NCI-H1694 treated with DMSO at 0.1 percent for 48 hours (cell line): ENCODE results near the gene NR2F1.

Experiments
- DNase-seq: peaks from one replicate; lab custom pipeline; 2025; lab: John Stamatoyannopoulos, UW

NR2F1 gene

GRCh38 chr5:93577854-93578812 lies 4.9 kb upstream of the NR2F1 start:
- no peak for DNase-seq

- DNase-seq: no peak
These were observed 4.0 kb upstream of the NR2F1 start for GRCh38 chr5:93578813-93579691.

GRCh38 chr5:93579692-93580062 lies 3.3 kb upstream of the NR2F1 start:
- no peak for DNase-seq

DNA sequence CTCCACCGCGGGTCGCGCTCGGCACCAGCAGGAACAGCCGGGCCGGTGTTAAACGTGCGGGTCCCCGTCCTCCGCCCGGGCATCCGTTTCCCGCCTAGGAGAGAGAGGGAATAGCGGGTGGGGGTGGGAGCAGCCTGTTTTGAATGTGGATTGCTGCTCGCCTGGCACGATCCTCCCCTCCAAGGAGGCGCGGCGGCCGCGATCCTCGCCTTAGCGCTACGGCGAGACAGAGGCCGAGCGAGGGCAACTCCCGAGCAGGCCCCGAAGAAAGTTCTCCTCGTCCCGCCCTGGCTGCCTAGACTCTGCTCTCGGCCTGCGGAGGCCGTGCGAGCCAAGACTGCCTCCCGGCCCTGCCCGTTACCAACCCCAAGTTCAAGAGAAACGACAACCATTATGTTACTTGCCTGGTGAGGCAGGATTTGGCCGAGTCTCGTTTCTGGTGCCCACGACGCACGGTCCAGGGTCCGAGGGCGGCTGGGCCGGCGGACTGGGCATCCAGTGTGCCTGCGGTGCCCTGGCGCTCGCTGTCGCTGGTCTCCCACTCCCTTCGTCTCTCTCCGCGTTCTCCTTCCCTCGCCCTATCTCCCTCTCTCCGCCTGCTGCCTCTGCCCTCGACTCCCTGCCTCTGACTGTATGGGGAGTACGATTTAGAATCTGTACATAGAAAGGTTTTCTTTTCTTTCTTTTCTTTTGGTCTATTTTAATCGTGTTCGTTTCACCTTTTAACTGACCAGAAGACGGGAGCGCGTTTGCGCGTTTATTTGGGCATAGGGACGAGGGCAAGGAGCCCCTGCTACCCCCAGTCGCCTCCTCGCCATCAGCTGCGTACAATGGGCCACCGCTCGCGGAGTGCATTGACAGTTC lies 2.7 kb upstream of the NR2F1 start:
- DNase-seq: peak; percentile 41

DNA sequence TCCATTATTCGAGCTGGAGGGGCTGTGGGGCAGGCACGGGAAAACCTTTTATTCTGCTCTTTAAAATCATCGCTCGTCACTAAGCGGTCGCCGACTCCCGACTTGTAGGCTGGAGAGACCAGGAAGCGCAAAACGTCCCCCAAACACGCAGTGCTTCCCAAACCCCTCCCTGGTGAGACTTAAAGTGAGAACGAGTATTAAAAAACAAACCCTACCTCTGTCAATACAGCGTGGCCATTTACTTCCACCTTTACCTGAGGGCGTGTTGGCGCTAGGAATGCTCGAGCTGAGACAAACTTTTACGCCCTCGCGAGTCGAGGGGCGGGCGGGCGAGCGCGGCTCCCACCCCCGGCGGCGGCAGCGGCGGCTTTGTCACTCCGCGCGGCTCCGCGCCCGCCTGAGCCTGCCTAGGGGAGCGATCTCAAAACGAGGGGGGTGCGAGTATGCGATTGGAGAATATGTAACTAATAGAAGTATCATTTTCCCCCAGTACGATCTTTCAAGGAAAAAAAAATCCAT lies 2.0 kb upstream of the NR2F1 start, which contains the start of gene NR2F1-AS1:
NR2F1-AS1 (minus strand) TSS at position 293 of the 519 bp plus-strand sequence.
- DNase-seq: no peak

- DNase-seq: no peak
These were observed 907 bp upstream of the NR2F1 start for GRCh38 chr5:93582167-93582462.

DNA sequence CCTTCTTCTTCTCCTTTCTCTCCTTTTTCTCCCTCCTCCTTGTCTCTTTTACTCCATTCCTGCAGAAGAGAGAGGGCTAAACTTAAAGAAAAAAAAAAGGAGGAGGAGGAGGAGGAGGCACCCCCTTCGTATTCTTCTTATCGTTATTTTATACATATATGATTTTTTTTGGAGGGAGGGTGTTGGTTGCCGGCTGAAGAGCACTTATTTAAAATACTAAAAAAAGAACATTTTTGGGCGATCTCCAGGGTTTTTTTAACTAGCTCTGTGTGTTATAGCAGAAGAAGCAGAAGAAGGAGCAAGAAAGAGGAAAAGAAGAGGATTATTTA lies 381 bp downstream of the NR2F1 start:
- DNase-seq: no peak

- no peak for DNase-seq
These were observed 960 bp downstream of the NR2F1 start for GRCh38 chr5:93583768-93584595.

DNA sequence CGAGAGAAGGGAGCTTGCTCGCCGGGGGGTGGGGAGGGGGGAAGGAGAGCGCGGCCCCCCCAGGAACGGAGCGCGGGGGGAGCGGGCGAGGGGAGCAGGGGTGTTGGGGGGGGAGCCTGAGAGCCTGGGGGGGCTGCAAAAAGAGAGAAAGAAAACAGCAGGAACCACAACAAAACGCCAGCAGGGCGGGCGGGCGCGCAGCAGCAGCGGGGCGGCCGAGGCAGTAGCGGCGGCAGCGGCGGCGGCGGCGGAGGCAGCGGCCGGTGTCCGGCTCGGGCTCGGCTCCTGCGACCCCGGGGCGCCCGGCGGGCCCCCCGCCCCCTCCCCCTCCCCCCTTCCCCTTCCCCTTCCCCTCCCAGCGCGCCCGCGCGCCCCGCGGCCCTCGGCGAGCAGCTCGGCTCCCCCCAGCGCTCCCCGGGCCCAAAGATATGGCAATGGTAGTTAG lies 1.6 kb downstream of the NR2F1 start:
- DNase-seq: no peak

DNA sequence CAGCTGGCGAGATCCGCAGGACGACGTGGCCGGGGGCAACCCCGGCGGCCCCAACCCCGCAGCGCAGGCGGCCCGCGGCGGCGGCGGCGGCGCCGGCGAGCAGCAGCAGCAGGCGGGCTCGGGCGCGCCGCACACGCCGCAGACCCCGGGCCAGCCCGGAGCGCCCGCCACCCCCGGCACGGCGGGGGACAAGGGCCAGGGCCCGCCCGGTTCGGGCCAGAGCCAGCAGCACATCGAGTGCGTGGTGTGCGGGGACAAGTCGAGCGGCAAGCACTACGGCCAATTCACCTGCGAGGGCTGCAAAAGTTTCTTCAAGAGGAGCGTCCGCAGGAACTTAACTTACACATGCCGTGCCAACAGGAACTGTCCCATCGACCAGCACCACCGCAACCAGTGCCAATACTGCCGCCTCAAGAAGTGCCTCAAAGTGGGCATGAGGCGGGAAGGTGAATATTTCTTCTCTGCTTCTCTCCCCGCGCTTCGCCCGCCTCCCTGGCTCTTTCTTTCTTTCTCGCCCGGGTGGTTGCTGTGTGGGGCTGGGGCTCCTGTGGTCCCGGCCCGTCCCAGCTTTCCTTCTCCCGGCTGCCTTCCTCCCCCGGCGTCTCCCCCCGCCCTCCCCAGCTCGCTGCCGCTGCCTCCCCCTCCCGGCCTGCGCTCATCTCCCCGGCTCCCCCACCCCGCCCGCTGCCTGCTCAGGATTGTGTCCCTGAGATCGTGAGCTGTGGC lies 2.2 kb downstream of the NR2F1 start:
- no peak for DNase-seq

- no peak for DNase-seq
These were observed 2.9 kb downstream of the NR2F1 start for GRCh38 chr5:93585767-93586385.

GRCh38 chr5:93586736-93587596 lies 3.9 kb downstream of the NR2F1 start:
- DNase-seq: no peak

GRCh38 chr5:93587597-93588351 lies 4.8 kb downstream of the NR2F1 start:
- no peak for DNase-seq

DNA sequence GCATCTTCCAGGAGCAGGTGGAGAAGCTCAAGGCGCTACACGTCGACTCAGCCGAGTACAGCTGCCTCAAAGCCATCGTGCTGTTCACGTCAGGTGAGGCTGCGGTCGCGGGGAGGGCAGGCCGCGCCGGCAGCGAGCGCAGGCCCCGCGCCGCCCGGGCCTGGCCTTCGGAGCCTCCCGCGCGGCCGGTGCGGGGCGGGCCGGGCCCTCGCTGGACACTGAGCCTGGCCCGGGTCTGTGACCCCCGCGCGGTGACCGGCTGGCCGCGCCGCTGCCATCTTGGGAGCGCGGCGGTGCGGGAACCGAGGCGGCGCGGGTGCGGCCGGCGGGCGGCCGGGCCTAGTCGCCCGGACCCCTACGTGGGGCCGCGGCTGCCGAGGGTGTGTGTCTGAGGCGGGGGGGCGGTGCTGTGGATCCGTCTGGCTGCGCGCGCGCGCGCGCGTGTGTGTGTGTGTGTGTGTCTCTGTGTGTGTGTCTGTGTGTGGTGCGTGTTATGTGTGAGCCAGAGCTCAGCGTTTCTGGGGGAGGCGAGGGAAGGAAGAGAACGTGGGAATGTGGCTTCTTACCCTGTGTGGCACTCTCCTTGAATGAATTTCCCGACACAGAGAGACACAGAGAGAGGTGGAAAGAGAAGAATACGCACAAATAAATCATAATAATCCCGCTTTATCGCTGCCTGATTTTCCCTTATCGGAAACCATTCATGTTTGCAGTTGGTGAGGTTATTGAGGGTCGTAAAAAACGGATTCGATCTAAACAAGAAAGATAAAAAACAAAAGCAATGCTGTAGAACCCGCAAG lies 5.5 kb downstream of the NR2F1 start:
- DNase-seq: no peak

DNA sequence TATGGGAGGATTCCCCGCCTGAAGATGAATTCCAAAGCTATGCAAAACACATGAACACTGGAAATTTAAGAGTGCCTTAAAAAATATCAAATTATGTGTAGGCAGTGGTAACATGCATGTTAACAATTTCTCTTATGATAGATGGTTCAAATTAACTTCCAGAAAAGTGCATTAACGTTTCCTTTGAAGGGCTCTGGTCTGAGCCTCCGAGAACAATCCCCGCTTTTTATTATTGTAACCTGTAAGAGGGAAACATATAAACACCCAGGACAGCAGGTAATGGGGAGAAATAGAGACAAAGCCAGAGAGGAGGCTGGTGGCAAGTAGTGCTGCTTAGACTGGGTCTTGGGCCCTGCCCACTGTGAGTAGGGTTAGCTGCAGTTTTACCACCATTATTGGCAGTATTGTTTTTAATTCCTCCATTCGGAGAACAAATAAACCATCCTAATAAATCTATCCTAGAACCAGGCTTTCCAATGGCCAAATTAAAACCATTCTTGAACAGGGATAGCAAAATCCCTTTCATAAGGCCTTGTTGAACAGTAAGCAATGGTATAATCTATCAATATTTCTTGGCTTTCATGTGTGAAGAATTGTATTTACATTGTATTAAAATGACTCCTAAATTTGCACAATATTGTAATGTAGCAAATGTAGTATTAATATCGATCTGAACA lies 6.3 kb downstream of the NR2F1 start:
- DNase-seq: no peak

- DNase-seq: no peak
These were observed 6.8 kb downstream of the NR2F1 start for GRCh38 chr5:93589829-93590215.

- DNase-seq: no peak
These were observed 7.5 kb downstream of the NR2F1 start for GRCh38 chr5:93590493-93590892.
